ENCODE measurements around the gene CARS2. TPM values are rescaled to one million over a fixed set of nuclear protein-coding genes. Genes with fewer than 3 reads are reported as not detected.

Gene CARS2
- total RNA-seq, 1 experiment from 2014 or later = 52.9 TPM

- Histone ChIP-seq H3K36me3 (ENCODE audit: control insufficient read depth in 1 of 2, insufficient read depth in 2 of 2, low read length in 2 of 2) (peaks cover 20 to 36% of the 10 kb centered on the region in 2 experiments; a peak in 3 of 4 replicates), H3K9me3 (ENCODE audit: control insufficient read depth in 1 of 2, insufficient read depth in 1 of 2, low read depth in 1 of 2, low read length in 2 of 2) (no peaks in the 10 kb centered on the region), H2AFZ (ENCODE audit: low read depth, low read length, poor library complexity, severe bottlenecking) (no peak overlapping the region), H3K9me2 (ENCODE audit: insufficient read depth) (no peaks in the 10 kb centered on the region), H3K27me3 (ENCODE audit: insufficient read depth, low read length) (no peaks in the 10 kb centered on the region), H3K79me2 (ENCODE audit: insufficient read depth, low read length) (peaks cover 23% of the 10 kb centered on the region), H3K4me3 (replicated peaks in 1 of 2; ENCODE audit: low read depth in 1 of 2, low read length in 2 of 2) (no peak overlapping the region), H3K9ac (ENCODE audit: low read length) (no peak overlapping the region), H3K4me1 (ENCODE audit: control insufficient read depth in 1 of 2, insufficient read depth in 2 of 2, low read length in 2 of 2) (peaks cover 0 to 13% of the 10 kb centered on the region in 2 experiments; a peak in 1 of 4 replicates), H3K4me2 (ENCODE audit: low read length) (no peak overlapping the region), H3K27ac (ENCODE audit: low read depth, low read length) (no peak overlapping the region), H4K20me1 (ENCODE audit: insufficient read depth) (no peaks in the 10 kb centered on the region)
- RAD21 ChIA-PET (ENCODE audit: low non-redundant PET in 1 of 2, low total read pairs in 2 of 2, uncharacterized antibody in 2 of 2, unreplicated experiment in 2 of 2) = no interaction called here
- no TSS peak for BruUV-seq (replicated peaks)
- DNase-seq (ENCODE audit: low read depth, low spot score) (no peak), ATAC-seq (no peak)
- POLR2A ChIA-PET = no interaction called here
- TF ChIP-seq, protein P1, sequence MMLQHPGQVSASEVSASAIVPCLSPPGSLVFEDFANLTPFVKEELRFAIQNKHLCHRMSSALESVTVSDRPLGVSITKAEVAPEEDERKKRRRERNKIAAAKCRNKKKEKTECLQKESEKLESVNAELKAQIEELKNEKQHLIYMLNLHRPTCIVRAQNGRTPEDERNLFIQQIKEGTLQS (IDR thresholded peaks at IDR 0.05) = no peak
- no peak for TF ChIP-seq EGR1 (IDR thresholded peaks at IDR 0.05; ENCODE audit: low read depth)
- no peak for TF ChIP-seq ZFX (IDR thresholded peaks at IDR 0.05)
- TF ChIP-seq, protein P2, sequence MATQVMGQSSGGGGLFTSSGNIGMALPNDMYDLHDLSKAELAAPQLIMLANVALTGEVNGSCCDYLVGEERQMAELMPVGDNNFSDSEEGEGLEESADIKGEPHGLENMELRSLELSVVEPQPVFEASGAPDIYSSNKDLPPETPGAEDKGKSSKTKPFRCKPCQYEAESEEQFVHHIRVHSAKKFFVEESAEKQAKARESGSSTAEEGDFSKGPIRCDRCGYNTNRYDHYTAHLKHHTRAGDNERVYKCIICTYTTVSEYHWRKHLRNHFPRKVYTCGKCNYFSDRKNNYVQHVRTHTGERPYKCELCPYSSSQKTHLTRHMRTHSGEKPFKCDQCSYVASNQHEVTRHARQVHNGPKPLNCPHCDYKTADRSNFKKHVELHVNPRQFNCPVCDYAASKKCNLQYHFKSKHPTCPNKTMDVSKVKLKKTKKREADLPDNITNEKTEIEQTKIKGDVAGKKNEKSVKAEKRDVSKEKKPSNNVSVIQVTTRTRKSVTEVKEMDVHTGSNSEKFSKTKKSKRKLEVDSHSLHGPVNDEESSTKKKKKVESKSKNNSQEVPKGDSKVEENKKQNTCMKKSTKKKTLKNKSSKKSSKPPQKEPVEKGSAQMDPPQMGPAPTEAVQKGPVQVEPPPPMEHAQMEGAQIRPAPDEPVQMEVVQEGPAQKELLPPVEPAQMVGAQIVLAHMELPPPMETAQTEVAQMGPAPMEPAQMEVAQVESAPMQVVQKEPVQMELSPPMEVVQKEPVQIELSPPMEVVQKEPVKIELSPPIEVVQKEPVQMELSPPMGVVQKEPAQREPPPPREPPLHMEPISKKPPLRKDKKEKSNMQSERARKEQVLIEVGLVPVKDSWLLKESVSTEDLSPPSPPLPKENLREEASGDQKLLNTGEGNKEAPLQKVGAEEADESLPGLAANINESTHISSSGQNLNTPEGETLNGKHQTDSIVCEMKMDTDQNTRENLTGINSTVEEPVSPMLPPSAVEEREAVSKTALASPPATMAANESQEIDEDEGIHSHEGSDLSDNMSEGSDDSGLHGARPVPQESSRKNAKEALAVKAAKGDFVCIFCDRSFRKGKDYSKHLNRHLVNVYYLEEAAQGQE (IDR thresholded peaks at IDR 0.05; ENCODE audit: low read depth) = no peak
- TF ChIP-seq SIN3A (IDR thresholded peaks at IDR 0.05; ENCODE audit: low read depth) = no peak
- intact Hi-C loops (cut with micrococcal nuclease) = no loop called here
- CTCF ChIA-PET = no interaction called here
Observed at GRCh38 chr13:110638257-110638656, 67.7 kb downstream of the CARS2 start.

GRCh38 chr13:110637747-110638146 lies 68.2 kb downstream of the CARS2 start:
- H3K79me2 ChIP-seq (ENCODE audit: insufficient read depth, low read length) = peaks cover 23% of the 10 kb centered on the region
- peaks cover 20 to 36% of the 10 kb centered on the region in 2 experiments; a peak in 3 of 4 replicates for H3K36me3 ChIP-seq (ENCODE audit: control insufficient read depth in 1 of 2, insufficient read depth in 2 of 2, low read length in 2 of 2)
- no peak overlapping the region for H3K4me2 ChIP-seq (ENCODE audit: low read length)
- H3K27ac ChIP-seq (ENCODE audit: low read depth, low read length) = no peak overlapping the region
- RAD21 ChIA-PET (ENCODE audit: low non-redundant PET in 1 of 2, low total read pairs in 2 of 2, uncharacterized antibody in 2 of 2, unreplicated experiment in 2 of 2) = no interaction called here
- H3K9me3 ChIP-seq (ENCODE audit: control insufficient read depth in 1 of 2, insufficient read depth in 1 of 2, low read depth in 1 of 2, low read length in 2 of 2) = no peaks in the 10 kb centered on the region
- TF ChIP-seq SRF (IDR thresholded peaks at IDR 0.05; ENCODE audit: low read depth) = no peak
- TF ChIP-seq POLR2A (IDR thresholded peaks at IDR 0.05; ENCODE audit: borderline replicate concordance, extremely low read depth, insufficient read depth, insufficient read length) = no peak
- TF ChIP-seq CBX3 (IDR thresholded peaks at IDR 0.05; ENCODE audit: low read depth) = no peak
- TF ChIP-seq FOSL1 (IDR thresholded peaks at IDR 0.05; ENCODE audit: low read depth) = no peak
- no peak for TF ChIP-seq EZH2phosphoT487 (IDR thresholded peaks at IDR 0.05; ENCODE audit: borderline replicate concordance)
- TF ChIP-seq SP1 (IDR thresholded peaks at IDR 0.05; ENCODE audit: low read depth) = no peak
- no peak for TF ChIP-seq SIN3A (IDR thresholded peaks at IDR 0.05; ENCODE audit: low read depth)
- no peak for TF ChIP-seq TCF7L2 (IDR thresholded peaks at IDR 0.05; ENCODE audit: borderline replicate concordance, extremely low read depth, insufficient read depth, insufficient read length)
- TF ChIP-seq ZFX (IDR thresholded peaks at IDR 0.05) = no peak
- no peak for TF ChIP-seq RAD21 (IDR thresholded peaks at IDR 0.05; ENCODE audit: low read depth)
- TF ChIP-seq YY1 (IDR thresholded peaks at IDR 0.05; ENCODE audit: extremely low read depth, insufficient replicate concordance, low read depth, low read length) = no peak
- TF ChIP-seq ELF1 (IDR thresholded peaks at IDR 0.05; ENCODE audit: borderline replicate concordance, low read depth) = no peak
- no peaks in the 10 kb centered on the region for H4K20me1 ChIP-seq (ENCODE audit: insufficient read depth)
- POLR2A ChIA-PET = no interaction called here
- peaks cover 0 to 13% of the 10 kb centered on the region in 2 experiments; a peak in 1 of 4 replicates for H3K4me1 ChIP-seq (ENCODE audit: control insufficient read depth in 1 of 2, insufficient read depth in 2 of 2, low read length in 2 of 2)
- no peak overlapping the region for H2AFZ ChIP-seq (ENCODE audit: low read depth, low read length, poor library complexity, severe bottlenecking)
- no peak overlapping the region for H3K9ac ChIP-seq (ENCODE audit: low read length)
- BruUV-seq (replicated peaks) = no TSS peak
- H3K4me3 ChIP-seq (replicated peaks in 1 of 2; ENCODE audit: low read depth in 1 of 2, low read length in 2 of 2) = no peak overlapping the region
- intact Hi-C loops (cut with micrococcal nuclease) = no loop called here
- H3K9me2 ChIP-seq (ENCODE audit: insufficient read depth) = no peaks in the 10 kb centered on the region
- H3K27me3 ChIP-seq (ENCODE audit: insufficient read depth, low read length) = no peaks in the 10 kb centered on the region
- CTCF ChIA-PET = no interaction called here
- DNase-seq (ENCODE audit: low read depth, low spot score) (no peak), ATAC-seq (no peak)

All from HCT116 (cell line).